ENCODE data around the gene BMP2K. TPM values are rescaled to one million over a fixed set of nuclear protein-coding genes. Genes with fewer than 3 reads are reported as not detected.

Gene BMP2K
- total RNA-seq, 1 experiment from 2014 or later = 53.5 TPM

GRCh38 chr4:78762529-78762928 lies 13.6 kb upstream of the BMP2K start:
- in situ Hi-C loops (cut with HindIII; ENCODE audit: low pct_unique_long_range_greater_than_20kb, low sequenced_read_pairs) = no loop called here
- DNase-seq (ENCODE audit: low read depth) = no peak

GRCh38 chr4:78763251-78763650 lies 12.9 kb upstream of the BMP2K start:
- in situ Hi-C loops (cut with HindIII; ENCODE audit: low pct_unique_long_range_greater_than_20kb, low sequenced_read_pairs) = no loop called here
- DNase-seq (ENCODE audit: low read depth) = no peak

DNA sequence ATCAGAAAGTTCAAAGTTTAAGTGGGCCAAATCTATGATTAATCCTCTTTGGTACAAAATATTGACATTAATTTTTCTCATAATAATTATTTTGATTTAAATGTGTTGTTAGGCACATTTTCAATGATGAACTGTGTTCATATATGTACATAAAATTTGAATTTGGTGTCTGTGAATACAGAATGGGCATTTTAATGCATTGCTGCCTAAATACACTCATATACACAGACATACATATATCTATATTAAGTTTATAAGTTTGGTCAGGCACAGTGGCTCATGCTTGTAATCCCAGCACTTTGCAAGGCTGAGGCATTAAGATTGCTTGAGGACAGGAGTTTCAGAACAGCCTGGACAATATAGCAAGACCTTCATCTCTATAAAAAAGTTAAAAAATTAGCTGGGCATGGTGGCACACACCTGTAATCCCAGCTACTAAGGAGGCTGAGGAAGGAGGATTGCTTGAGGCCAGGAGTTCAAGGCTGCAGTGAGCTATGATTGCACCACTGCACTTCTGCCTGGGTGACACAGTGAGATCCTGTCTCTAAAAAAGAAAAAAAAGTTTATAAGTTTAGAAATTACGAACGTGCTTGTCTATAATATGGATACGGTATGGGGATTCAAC lies 12.3 kb upstream of the BMP2K start:
- no peak for DNase-seq (ENCODE audit: low read depth)
- in situ Hi-C loops (cut with HindIII; ENCODE audit: low pct_unique_long_range_greater_than_20kb, low sequenced_read_pairs) = no loop called here

- in situ Hi-C loops (cut with HindIII; ENCODE audit: low pct_unique_long_range_greater_than_20kb, low sequenced_read_pairs) = no loop called here
- DNase-seq (ENCODE audit: low read depth) = no peak
These were observed 11.6 kb upstream of the BMP2K start for GRCh38 chr4:78764498-78764961.

- in situ Hi-C loops (cut with HindIII; ENCODE audit: low pct_unique_long_range_greater_than_20kb, low sequenced_read_pairs) = no loop called here
- DNase-seq (ENCODE audit: low read depth) = no peak
These were observed 10.6 kb upstream of the BMP2K start for GRCh38 chr4:78765432-78766006.

DNA sequence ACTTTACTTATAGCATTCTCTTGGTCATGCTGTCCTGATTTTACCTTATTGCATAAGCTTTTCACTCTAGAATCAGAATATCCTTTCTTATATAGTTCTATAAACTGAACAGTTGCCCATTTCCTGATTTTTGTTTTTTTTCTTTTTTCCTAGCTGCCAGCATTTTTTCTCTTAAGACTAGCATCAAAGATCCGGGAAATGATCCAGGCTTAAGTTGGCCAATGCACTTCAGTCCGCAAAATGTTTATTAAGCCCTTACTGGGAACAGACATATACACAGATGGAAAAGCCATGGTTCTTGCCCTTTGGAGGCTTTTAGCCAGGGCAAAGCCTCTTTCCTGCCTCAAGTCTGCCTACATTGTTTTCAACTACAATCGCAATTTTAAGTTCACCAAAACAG lies 10.1 kb upstream of the BMP2K start:
- DNase-seq (ENCODE audit: low read depth) = no peak
- in situ Hi-C loops (cut with HindIII; ENCODE audit: low pct_unique_long_range_greater_than_20kb, low sequenced_read_pairs) = no loop called here

DNA sequence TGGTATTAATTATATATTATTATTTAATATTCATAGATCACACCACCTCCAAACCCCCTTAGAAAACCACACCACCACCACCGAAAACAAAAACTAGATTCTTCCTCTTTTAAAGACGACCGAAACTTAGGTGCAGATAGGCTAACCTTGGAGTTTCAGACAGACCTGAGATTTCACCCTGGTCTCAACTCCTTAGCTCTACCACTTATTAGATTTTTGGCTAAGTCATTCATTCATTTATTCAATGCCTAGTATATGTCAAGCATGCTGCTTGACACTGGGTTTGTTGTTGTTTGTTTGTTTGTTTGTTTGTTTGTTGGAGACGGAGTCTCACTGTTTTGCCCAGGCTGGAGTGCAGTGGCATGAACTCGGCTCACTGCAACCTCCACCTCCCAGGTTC lies 9.5 kb upstream of the BMP2K start:
- DNase-seq (ENCODE audit: low read depth) = no peak
- in situ Hi-C loops (cut with HindIII; ENCODE audit: low pct_unique_long_range_greater_than_20kb, low sequenced_read_pairs) = no loop called here

- DNase-seq (ENCODE audit: low read depth) = no peak
- in situ Hi-C loops (cut with HindIII; ENCODE audit: low pct_unique_long_range_greater_than_20kb, low sequenced_read_pairs) = no loop called here
These were observed 8.8 kb upstream of the BMP2K start for GRCh38 chr4:78767350-78767749.

GRCh38 chr4:78768452-78769180 lies 7.5 kb upstream of the BMP2K start:
- in situ Hi-C loops (cut with HindIII; ENCODE audit: low pct_unique_long_range_greater_than_20kb, low sequenced_read_pairs) = no loop called here
- no peak for DNase-seq (ENCODE audit: low read depth)

GRCh38 chr4:78770091-78770642 lies 6.0 kb upstream of the BMP2K start:
- in situ Hi-C loops (cut with HindIII; ENCODE audit: low pct_unique_long_range_greater_than_20kb, low sequenced_read_pairs) = no loop called here
- DNase-seq (ENCODE audit: low read depth) = no peak

DNA sequence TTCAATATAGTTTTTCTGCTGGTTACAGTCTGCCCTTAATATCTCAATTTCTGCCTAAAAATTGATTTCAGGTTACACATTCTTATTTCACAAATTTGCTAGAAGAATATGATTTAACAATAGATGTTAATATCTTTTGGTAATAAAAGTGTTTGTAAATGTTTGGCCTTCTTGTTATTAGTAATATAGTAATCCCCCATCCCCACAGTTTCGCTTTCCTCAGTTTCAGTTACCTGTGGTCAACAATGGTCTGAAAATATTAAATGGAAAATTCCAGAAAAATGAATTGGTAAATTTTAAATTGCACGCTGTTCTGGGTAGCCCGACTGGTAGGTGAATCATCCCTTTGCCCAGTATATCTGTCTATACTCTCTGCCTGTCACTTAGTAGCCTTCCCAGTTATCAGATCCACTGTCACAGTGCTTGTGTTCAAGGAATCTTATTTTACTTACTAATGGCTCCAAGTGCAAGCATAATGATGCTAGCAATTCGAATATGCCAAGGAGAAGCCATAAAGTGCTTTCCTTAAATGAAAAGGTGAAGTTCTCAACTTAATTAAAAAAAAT lies 3.5 kb upstream of the BMP2K start:
- in situ Hi-C loops (cut with HindIII; ENCODE audit: low pct_unique_long_range_greater_than_20kb, low sequenced_read_pairs) = no loop called here
- DNase-seq (ENCODE audit: low read depth) = no peak

GRCh38 chr4:78774417-78774816 lies 1.7 kb upstream of the BMP2K start:
- peak; percentile 41 for DNase-seq (ENCODE audit: low read depth)
- in situ Hi-C loops (cut with HindIII; ENCODE audit: low pct_unique_long_range_greater_than_20kb, low sequenced_read_pairs) = no loop called here

- in situ Hi-C loops (cut with HindIII; ENCODE audit: low pct_unique_long_range_greater_than_20kb, low sequenced_read_pairs) = no loop called here
- peak; percentile 85 for DNase-seq (ENCODE audit: low read depth)
These were observed 659 bp upstream of the BMP2K start for GRCh38 chr4:78775303-78776078.

- in situ Hi-C loops (cut with HindIII; ENCODE audit: low pct_unique_long_range_greater_than_20kb, low sequenced_read_pairs) = no loop called here
- peak; percentile 35 for DNase-seq (ENCODE audit: low read depth)
These were observed 802 bp downstream of the BMP2K start for GRCh38 chr4:78776729-78777575.

DNA sequence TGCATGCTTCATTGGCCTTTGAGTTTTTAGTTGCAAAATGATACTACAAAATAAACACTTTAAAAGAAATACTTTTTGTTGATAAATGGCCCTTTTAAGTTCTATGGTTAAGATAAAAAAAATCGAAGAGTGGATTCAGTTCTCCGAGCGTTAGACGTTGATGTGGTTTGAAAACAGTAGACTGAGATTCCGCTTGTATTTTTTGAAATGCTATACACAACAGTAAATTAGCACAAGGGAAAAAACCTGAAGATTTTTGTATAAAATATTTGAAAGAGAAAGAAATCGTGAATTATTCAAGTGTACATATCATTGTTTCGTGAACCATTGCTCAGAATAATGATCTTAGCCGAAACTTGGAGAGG lies 1.4 kb downstream of the BMP2K start:
- DNase-seq (ENCODE audit: low read depth) = no peak
- in situ Hi-C loops (cut with HindIII; ENCODE audit: low pct_unique_long_range_greater_than_20kb, low sequenced_read_pairs) = no loop called here

DNA sequence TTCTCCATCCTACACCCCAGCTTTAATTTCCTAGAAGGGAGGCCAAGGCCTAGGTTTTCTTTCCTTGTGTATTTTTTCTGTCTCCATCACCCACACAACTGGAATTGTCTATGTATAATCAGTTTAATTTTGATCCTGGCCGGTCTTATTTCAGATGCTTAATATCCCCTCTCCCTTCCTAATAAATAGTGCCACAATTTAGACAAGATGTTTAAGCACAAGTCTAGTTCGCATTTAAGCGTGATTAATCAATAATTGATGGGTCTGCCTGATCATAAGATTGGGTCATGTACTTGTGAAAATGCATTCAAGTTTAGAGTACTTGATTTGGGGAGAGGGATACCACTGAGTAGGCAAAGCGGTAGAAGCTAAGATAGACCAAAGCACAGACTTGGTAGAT lies 2.4 kb downstream of the BMP2K start:
- DNase-seq (ENCODE audit: low read depth) = no peak
- in situ Hi-C loops (cut with HindIII; ENCODE audit: low pct_unique_long_range_greater_than_20kb, low sequenced_read_pairs) = no loop called here

- DNase-seq (ENCODE audit: low read depth) = no peak
- in situ Hi-C loops (cut with HindIII; ENCODE audit: low pct_unique_long_range_greater_than_20kb, low sequenced_read_pairs) = no loop called here
These were observed 3.1 kb downstream of the BMP2K start for GRCh38 chr4:78779280-78779679.

- in situ Hi-C loops (cut with HindIII; ENCODE audit: low pct_unique_long_range_greater_than_20kb, low sequenced_read_pairs) = no loop called here
- no peak for DNase-seq (ENCODE audit: low read depth)
These were observed 3.9 kb downstream of the BMP2K start for GRCh38 chr4:78780093-78780492.

Measured in Caki2 (cell line).